ENCODE results near the gene ARHGEF26.

DNA sequence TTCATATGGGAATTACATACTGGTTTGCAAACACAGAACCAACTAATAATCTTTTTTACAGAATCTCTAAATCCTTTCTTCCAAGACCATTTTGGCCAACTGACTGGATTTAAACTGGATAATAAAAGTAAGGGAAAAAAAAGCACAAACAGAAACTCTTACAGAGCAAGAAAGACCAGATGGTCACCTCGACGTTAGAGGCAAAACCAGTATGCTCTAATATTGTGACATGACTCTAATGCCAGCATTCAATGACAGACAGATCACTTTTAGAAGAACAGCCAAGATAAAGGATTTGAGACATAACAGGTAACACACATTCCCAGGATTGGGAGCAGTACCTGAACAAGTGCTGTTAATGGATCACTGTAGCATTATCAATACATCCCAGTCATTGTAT, 152.2 kb downstream of the ARHGEF26 start:
- TF ChIP-seq, protein P1, sequence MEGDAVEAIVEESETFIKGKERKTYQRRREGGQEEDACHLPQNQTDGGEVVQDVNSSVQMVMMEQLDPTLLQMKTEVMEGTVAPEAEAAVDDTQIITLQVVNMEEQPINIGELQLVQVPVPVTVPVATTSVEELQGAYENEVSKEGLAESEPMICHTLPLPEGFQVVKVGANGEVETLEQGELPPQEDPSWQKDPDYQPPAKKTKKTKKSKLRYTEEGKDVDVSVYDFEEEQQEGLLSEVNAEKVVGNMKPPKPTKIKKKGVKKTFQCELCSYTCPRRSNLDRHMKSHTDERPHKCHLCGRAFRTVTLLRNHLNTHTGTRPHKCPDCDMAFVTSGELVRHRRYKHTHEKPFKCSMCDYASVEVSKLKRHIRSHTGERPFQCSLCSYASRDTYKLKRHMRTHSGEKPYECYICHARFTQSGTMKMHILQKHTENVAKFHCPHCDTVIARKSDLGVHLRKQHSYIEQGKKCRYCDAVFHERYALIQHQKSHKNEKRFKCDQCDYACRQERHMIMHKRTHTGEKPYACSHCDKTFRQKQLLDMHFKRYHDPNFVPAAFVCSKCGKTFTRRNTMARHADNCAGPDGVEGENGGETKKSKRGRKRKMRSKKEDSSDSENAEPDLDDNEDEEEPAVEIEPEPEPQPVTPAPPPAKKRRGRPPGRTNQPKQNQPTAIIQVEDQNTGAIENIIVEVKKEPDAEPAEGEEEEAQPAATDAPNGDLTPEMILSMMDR (IDR thresholded peaks at IDR 0.05) = no peak
- no peak for TF ChIP-seq ZFX (IDR thresholded peaks at IDR 0.05; ENCODE audit: borderline replicate concordance)
